HUES48 (cell line): ENCODE results near the gene TLNRD1.

Experiments
- H3K27ac ChIP-seq: one replicate; pipeline ENCODE4 v1.7.0; 2013; ENCODE audit warnings: low read depth, low read length, inconsistent platforms
- H3K27me3 ChIP-seq: 2 replicates; pipeline ENCODE4 v1.6.1; 2013; ENCODE audit warnings: mild to moderate bottlenecking, low read length; ENCODE audit not compliant: control insufficient read depth, insufficient read depth
- H3K36me3 ChIP-seq: 2 replicates; pipeline ENCODE4 v1.6.1; 2013; ENCODE audit warnings: low read length; ENCODE audit not compliant: control insufficient read depth, insufficient read depth
- H3K4me1 ChIP-seq: 2 replicates; pipeline ENCODE4 v1.6.1; 2013; ENCODE audit warnings: mild to moderate bottlenecking, low read length; ENCODE audit not compliant: control insufficient read depth, insufficient read depth
- H3K4me3 ChIP-seq: 2 replicates; pipeline ENCODE4 v1.5.1; 2013; ENCODE audit warnings: mild to moderate bottlenecking, low read depth, low read length
- H3K9ac ChIP-seq: 2 replicates; pipeline ENCODE4 v1.6.1; 2013; ENCODE audit warnings: mild to moderate bottlenecking, low read depth, low read length, moderate library complexity
- H3K9me3 ChIP-seq: 2 replicates; pipeline ENCODE4 v1.6.1; 2013; ENCODE audit warnings: low read length; ENCODE audit not compliant: control insufficient read depth, insufficient read depth

TLNRD1 gene

DNA sequence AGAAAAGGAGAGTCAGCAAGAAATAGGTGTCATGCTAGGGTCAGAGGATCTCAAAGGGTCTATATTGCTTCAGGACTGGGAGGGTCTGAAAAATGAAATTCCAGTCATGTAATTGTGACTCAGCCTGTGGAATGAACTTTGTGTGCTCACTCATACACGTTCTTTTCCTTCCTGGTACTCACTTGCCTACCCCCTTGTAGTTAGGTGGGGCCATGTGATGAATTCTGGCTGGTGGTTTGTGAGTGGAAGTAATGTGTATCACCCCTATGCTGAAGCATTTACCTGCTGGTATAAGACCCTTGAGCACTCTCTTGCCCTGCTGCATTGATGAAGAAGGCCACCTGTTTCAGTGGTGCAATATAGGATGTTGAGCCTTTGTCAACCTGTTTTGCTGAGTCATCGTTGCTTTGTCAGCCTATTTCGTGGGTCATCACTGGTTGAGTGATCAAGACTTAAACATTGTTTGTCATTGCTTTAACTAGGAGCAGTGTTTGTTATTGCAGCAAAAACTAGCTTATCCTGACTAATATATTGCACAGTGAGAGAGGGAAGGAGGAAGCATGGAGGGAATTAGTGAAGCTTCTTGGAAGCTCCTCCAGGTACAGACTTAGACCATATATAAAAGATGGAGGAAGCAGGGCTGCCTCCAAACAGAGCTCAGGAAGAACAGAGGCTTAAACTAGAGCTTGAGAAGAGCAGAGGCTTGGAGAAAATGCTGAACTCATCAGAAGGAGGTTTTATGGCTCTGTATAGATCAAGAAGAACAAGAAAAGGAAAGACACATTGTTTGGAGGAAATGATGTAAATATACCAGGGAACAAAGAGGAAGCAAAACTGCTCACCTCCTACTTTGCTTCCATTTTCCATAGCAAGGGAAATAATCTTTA, 28.9 kb downstream of the TLNRD1 start:
- Histone ChIP-seq H3K27me3 (no peaks in the 10 kb centered on the region), H3K9ac (no peak overlapping the region), H3K9me3 (no peaks in the 10 kb centered on the region), H3K4me3 (no peak overlapping the region), H3K4me1 (0 out of 2 replicates have a peak, but pooled peaks cover 5% of the 10 kb centered on the region), H3K27ac (no peak overlapping the region), H3K36me3 (no peaks in the 10 kb centered on the region)

DNA sequence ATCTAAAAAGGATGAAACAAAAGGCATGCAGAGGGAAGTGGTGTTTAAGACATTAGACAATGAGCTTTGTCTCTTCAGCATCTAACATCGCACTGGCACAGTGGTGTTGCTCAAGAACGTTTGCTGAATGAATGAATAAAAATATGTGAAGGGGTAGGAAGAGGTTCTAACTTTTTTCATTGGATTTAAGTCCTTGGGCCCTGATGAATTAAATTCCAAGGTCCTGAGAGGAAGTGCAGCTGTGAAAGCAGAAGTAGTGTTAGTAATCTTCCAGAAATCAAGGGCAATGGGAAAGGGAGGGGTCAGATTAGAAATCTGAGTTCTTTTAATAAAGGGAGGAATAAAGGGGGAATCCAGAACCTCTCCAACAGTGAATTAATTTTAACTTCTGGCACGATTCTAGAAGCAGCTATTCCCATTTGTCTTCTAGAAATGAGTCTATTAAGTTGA, 29.6 kb downstream of the TLNRD1 start:
- Histone ChIP-seq H3K27me3 (no peaks in the 10 kb centered on the region), H3K9me3 (no peaks in the 10 kb centered on the region), H3K27ac (no peak overlapping the region), H3K36me3 (no peaks in the 10 kb centered on the region), H3K9ac (no peak overlapping the region), H3K4me1 (0 out of 2 replicates have a peak, but pooled peaks cover 5% of the 10 kb centered on the region), H3K4me3 (no peak overlapping the region)

DNA sequence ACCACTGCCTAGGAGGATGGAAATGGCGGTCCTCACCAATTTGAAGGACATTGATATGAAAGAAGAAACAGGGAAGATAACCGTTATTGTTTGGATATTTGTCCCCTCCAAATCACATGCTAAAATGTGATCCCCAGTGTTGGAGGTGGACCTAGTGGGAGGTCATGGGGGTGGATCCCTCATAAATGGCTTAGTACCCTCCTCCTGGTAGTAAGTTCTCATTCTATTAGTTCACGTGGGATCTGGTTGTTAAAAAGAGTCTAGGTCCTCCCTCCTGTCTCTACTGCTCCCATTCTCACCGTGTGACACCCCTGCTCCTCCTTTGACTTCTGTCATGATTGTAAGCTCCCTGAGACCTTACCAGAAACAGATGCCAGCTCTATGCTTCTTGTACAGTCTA, 30.5 kb downstream of the TLNRD1 start:
- Histone ChIP-seq H3K27me3 (no peaks in the 10 kb centered on the region), H3K9me3 (no peaks in the 10 kb centered on the region), H3K9ac (no peak overlapping the region), H3K4me3 (no peak overlapping the region), H3K27ac (no peak overlapping the region), H3K4me1 (0 out of 2 replicates have a peak, but pooled peaks cover 5% of the 10 kb centered on the region), H3K36me3 (no peaks in the 10 kb centered on the region)

DNA sequence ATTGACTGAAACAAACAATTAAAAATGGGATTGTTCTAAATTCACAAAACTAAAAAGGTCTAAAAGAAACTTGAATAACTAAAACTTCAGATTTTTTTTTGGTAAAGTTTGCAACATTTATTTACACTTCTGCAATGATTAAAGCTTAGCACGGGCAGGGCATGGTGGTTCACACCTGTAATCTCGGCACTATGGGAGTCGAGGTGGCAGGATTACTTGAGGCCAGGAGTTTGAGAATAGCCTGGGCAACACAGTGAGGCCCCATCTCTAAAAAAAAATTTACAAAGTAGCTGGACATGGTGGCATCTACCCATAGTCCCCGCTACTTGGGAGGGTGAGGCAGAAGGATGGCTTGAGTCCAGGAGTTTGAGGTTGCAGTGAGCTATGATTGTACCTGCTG, 31.6 kb downstream of the TLNRD1 start:
- H3K9me3 ChIP-seq, result no peaks in the 10 kb centered on the region
- no peaks in the 10 kb centered on the region for H3K27me3 ChIP-seq
- 0 out of 2 replicates have a peak, but pooled peaks cover 5% of the 10 kb centered on the region for H3K4me1 ChIP-seq
- H3K36me3 ChIP-seq, result no peaks in the 10 kb centered on the region
- no peak overlapping the region for H3K27ac ChIP-seq
- no peak overlapping the region for H3K9ac ChIP-seq
- H3K4me3 ChIP-seq, result no peak overlapping the region

DNA sequence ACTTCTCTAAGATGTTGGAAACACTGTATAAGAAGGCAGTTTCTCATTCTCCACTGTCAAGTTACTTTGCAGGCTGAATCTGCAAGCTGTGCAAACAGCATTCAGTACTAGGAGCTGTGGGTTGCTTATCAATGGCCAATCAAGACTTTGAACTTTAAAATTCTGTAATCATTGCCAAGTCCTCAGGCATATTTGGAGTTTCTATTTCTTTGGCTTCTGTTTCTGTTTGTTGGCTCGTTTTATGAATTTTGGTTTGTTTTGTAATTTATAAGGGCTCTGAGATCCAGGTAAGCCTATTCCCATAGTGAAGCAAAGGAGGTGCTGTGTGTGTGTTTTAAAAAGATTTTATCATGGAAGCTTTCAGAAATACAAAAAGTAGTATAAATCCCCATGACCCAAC, 32.1 kb downstream of the TLNRD1 start:
- H3K27me3 ChIP-seq, result no peaks in the 10 kb centered on the region
- 0 out of 2 replicates have a peak, but pooled peaks cover 5% of the 10 kb centered on the region for H3K4me1 ChIP-seq
- no peak overlapping the region for H3K4me3 ChIP-seq
- no peak overlapping the region for H3K27ac ChIP-seq
- no peaks in the 10 kb centered on the region for H3K9me3 ChIP-seq
- no peak overlapping the region for H3K9ac ChIP-seq
- H3K36me3 ChIP-seq, result no peaks in the 10 kb centered on the region

DNA sequence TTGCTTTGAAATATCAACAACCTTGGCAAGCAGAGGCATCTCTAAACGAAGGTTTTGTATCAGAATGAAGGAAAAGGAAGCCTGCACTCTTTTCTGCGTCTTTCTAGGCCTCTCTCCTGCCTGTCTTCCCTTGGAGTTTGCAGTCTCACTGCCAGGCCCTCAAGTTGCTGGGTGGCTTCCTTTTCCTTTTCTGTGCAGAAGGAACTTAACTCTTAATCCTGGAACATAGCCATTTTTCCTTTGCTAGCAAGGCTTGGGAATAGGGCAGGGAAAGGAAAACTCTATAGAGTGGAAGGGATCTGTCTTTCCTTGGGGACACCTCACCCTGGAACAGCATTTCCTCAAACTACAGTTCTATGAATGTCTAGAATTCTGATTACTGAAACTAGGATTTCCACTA, 32.8 kb downstream of the TLNRD1 start:
- H3K27me3 ChIP-seq, result no peaks in the 10 kb centered on the region
- H3K4me1 ChIP-seq, result 0 out of 2 replicates have a peak, but pooled peaks cover 5% of the 10 kb centered on the region
- H3K27ac ChIP-seq, result no peak overlapping the region
- no peaks in the 10 kb centered on the region for H3K9me3 ChIP-seq
- no peaks in the 10 kb centered on the region for H3K36me3 ChIP-seq
- no peak overlapping the region for H3K4me3 ChIP-seq
- no peak overlapping the region for H3K9ac ChIP-seq

DNA sequence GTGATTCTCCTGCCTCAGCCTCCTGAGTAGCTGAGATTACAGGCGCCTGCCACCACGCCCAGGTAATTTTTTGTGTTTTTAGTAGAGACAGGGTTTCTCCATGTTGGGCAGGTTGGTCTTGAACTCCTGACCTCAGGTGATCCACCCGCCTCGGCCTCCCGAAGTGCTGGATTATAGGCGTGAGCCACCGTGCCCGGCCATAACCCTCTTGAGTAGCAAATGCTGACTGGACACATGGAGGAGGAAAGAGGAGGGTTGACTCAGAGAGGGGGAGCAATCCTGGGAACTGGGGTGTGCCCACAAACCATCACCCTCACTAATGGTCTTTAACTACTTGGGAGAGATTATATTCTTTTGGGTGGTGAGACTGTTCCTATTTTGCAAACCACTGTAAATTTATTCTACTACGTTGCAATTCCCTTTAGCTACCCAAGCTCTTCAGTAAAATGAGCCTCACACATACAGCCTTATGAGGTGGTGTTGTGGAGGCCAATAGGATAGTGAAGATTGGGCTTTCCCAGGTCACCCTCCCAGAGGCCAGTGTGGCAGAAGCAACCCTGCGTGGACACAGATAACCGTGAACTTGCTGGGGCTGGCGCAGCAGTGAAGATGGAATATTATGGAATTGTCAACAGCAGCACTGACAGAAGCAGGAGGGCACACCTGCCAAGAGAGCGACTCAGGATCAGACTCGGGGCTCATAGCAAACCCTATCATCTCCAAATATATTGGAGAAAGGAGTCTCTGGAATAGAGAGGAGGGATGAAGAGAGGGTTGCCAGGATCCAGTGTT, 37.4 kb downstream of the TLNRD1 start:
- Histone ChIP-seq H3K4me3 (no peak overlapping the region), H3K27me3 (no peaks in the 10 kb centered on the region), H3K9me3 (no peaks in the 10 kb centered on the region), H3K4me1 (no peaks in the 10 kb centered on the region), H3K36me3 (no peaks in the 10 kb centered on the region), H3K27ac (no peak overlapping the region), H3K9ac (no peak overlapping the region)

DNA sequence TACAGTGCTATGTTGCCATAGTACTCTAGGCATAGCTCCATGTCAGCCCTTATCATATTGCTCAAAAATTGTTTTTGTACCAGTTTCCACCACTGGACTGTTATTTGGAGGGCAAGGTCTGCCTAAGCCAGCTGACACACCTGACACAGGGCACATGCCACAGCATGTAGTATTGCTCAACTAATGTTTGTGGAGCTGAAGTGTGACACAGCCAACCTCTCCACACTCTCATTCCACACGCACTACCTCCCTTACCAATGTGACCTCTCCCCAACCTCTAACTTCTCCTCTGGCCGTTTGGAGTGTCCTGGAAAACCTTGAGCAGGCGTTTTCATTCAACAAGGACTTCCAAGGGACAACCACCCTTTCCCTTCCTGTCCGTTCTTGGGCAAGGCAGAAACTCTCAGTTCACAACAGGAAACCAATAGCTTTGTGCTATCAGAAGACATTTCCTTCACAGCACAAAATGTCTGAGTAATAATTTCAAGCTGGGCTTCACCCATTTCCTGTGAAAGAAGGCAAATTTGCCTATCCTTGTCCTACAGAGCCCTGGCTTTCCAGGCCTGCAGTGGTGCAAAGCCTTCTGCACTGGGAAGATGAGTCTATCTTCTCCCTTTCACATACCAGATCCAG, 38.4 kb downstream of the TLNRD1 start:
- Histone ChIP-seq H3K36me3 (no peaks in the 10 kb centered on the region), H3K9ac (no peak overlapping the region), H3K4me3 (no peak overlapping the region), H3K27me3 (no peaks in the 10 kb centered on the region), H3K9me3 (no peaks in the 10 kb centered on the region), H3K4me1 (no peaks in the 10 kb centered on the region), H3K27ac (no peak overlapping the region)

DNA sequence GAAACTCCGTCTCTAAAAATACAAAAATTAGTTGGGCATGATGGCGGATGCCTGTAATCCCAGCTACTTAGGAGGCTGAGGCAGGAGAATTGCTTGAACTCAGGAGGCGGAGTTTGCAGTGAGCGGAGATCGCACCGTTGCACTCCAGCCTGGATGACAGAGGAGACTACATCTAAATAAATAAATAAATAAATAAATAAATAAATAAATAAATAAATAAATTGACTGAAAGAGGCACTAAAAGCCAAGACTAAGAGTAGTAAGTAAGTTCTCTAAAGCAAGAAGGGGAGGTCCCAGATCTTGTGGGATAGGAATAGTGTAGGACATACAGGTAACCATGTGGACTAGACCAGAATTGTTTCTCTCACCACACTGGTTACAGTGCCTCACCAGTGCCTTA, 40.0 kb downstream of the TLNRD1 start:
- Histone ChIP-seq H3K4me1 (no peaks in the 10 kb centered on the region), H3K4me3 (no peak overlapping the region), H3K9me3 (no peaks in the 10 kb centered on the region)

DNA sequence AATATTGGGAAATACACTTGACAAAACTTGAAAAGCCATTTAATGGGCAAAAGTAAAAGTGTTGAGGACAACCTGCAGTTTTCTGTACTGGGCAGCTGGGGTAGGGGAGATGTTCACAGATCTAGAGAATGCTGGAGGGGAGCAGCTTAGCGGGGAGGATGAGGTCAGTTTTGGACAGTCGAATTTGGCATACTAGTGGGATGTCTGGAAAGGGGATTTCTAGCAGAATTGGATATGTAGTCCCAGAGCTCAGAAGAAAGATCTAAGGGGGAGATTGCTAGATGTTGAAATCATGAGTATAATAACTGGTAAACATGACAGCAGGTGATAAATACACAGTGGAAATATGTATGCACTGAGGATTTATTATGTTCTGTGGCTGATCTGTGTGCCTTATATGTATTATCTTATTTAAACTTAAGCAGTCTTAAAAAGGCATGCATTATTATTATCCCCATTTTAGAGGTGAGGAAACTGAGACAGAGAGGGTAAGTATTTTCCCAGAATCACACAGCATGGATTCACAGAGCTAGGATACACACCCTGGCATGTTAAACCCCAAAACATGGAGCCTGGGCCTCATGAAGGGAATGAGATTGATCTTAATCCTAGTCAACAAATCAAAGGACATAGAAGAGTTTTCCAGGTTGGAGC, 42.7 kb downstream of the TLNRD1 start:
- no peaks in the 10 kb centered on the region for H3K9me3 ChIP-seq
- H3K9ac ChIP-seq, result no peak overlapping the region
- no peak overlapping the region for H3K4me3 ChIP-seq
- no peaks in the 10 kb centered on the region for H3K4me1 ChIP-seq
- H3K27me3 ChIP-seq, result no peaks in the 10 kb centered on the region
- no peaks in the 10 kb centered on the region for H3K36me3 ChIP-seq
- H3K27ac ChIP-seq, result no peak overlapping the region

More for the DNA sequence above, 40.0 kb downstream of the TLNRD1 start:
- no peak overlapping the region for H3K9ac ChIP-seq
- no peak overlapping the region for H3K27ac ChIP-seq
- no peaks in the 10 kb centered on the region for H3K27me3 ChIP-seq
- H3K36me3 ChIP-seq, result no peaks in the 10 kb centered on the region
